ENCODE measurements around the gene EXOC3. TPM values are rescaled to one million over a fixed set of nuclear protein-coding genes. Genes with fewer than 3 reads are reported as not detected.
A peak's percentile ranks its signal among the peaks of the same experiment; 100 is the strongest.
"Not testable (repeated sequence)": the region's sequence is repeated elsewhere in the genome, so short reads cannot be mapped to it uniquely, and the experiment has no call there.

Gene EXOC3
- total RNA-seq, 2 experiments from 2014 or later: 72.4 to 77.5 TPM

DNA sequence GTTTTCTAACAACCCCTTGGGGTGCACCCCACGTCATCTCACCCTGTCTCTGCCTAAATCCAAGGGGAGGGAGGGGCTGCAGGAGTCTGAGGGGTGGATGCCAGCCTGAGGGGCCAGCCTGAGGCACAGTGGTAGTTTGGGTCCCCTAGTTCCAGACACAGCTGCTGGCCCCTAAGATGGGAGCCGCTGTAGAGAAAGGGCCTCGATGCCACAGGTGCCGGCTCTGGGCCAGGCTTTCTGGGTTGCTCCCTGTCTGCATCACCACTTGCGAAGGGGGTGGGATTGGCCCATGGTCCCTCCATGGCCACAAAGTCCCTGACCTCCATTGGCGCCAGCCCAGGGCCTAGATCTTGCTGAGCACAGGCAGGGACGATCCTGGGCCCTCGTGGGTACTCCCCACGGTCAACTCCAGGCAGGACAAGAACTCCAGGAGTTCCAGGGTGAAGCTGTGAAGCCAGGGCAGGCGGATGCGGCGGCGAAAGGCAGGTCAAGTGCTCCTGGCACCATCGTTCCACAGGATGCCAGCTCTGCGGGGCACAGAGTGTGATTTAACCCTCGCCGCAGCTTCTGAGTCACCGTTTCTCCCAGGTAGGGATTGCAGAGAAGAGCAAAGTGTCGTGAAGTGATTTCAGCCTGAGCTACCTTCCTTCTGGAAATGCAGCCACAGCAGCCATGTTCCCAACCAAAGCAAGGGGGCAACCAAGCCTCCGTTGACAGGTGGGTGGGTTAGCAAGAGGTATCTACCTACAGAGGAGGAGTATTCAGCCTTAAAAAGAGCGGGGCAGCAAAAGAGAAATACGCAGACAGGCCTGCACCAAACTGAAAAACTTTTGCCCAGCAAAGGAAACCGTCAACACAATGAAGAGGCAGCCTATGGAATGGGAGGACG, 41.6 kb upstream of the EXOC3 start:
- Mint-ChIP-seq H3K27me3 (no peaks in the 10 kb centered on the region), H3K9me3 (no peaks in the 10 kb centered on the region), H3K4me3 (no peak overlapping the region), H3K27ac (no peak overlapping the region), H3K36me3 (peaks cover 44% of the 10 kb centered on the region), H3K4me1 (peaks cover 19% of the 10 kb centered on the region)
- no peak for DNase-seq
- POLR2A ChIA-PET: interaction anchor here (0.6 kb wide), 2 partner anchors 28 to 1079 kb away, joined by 3 read pairs; no protein-coding TSS in a partner anchor
- ATAC-seq (ENCODE audit: low read depth): no peak

GRCh38 chr5:402219-402614, 40.8 kb upstream of the EXOC3 start:
- ATAC-seq (ENCODE audit: low read depth); H3K27me3 Mint-ChIP-seq; H3K27ac Mint-ChIP-seq; H3K9me3 Mint-ChIP-seq; H3K4me3 Mint-ChIP-seq; DNase-seq: not testable (repeated sequence)
- H3K4me1 Mint-ChIP-seq: peaks cover 22% of the 10 kb centered on the region
- POLR2A ChIA-PET: interaction anchor here (0.6 kb wide), 1 partner anchor 1078 kb away, joined by 3 read pairs; no protein-coding TSS in a partner anchor
- H3K36me3 Mint-ChIP-seq: peaks cover 44% of the 10 kb centered on the region

DNA sequence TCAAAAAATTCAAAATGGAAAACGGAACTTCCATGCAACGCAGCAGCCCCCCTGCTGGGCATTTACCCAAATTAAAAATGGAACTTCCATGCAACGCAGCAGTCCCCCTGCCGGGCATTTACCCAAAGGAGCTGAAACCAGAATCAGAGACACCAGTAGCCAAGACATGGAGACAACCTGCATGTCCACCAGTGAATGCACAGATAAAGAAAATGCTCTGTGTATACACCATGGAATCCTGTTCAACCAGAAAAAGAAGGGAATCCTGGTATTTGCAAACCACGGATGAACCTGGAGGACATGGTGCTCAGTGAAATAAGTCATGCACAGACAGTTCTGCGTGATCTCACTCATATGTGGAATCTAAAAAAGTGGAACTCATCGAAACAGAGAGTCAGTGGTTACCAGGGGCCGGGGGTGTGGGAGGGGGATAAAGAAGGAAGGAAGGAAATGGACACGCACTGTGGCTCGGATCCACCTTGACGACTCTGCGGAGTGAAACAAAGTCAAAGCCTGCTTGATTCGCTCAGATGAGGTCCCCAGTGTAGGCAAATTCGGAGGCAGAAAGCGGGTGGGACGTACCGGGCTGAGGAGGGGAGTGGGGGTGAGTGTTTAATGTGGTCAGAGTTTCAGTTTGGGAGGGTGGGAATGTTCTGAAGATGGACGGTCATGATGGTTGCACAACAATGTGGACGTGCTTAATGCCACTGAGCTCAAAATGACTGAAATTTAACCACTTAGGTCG, 40.2 kb upstream of the EXOC3 start:
- Mint-ChIP-seq H3K9me3 (no peaks in the 10 kb centered on the region), H3K27me3 (no peaks in the 10 kb centered on the region), H3K4me1 (peaks cover 22% of the 10 kb centered on the region), H3K36me3 (peaks cover 44% of the 10 kb centered on the region), H3K27ac (peak overlapping the region; percentile 38), H3K4me3 (peak overlapping the region; percentile 10)
- no peak for ATAC-seq (ENCODE audit: low read depth)
- POLR2A ChIA-PET: no interaction called here
- DNase-seq: no peak

DNA sequence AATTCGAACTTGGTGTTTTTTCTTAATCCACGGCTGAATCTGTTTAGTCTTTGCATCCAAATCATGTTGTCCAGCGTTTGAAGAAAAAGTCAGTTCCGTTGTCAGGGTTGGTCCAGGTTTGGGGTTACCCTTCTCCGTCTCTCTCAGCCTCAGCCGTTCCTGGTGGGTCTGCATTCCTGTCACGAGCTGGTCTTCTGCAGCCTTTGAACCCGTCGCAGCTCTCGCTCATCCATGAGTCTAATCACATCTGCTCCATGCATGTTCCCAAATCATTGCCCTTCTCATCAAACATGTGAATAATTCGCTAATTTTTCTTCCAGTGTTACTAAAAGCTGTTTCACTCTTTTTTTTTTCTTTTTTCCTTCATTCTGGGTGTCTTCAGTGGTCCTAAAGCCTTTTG, 39.0 kb upstream of the EXOC3 start:
- ATAC-seq (ENCODE audit: low read depth) (no peak), DNase-seq (no peak)
- Mint-ChIP-seq H3K27me3 (no peaks in the 10 kb centered on the region), H3K4me3 (no peak overlapping the region), H3K27ac (no peak overlapping the region), H3K4me1 (peaks cover 21% of the 10 kb centered on the region), H3K9me3 (no peaks in the 10 kb centered on the region), H3K36me3 (peaks cover 46% of the 10 kb centered on the region)
- POLR2A ChIA-PET: no interaction called here

DNA sequence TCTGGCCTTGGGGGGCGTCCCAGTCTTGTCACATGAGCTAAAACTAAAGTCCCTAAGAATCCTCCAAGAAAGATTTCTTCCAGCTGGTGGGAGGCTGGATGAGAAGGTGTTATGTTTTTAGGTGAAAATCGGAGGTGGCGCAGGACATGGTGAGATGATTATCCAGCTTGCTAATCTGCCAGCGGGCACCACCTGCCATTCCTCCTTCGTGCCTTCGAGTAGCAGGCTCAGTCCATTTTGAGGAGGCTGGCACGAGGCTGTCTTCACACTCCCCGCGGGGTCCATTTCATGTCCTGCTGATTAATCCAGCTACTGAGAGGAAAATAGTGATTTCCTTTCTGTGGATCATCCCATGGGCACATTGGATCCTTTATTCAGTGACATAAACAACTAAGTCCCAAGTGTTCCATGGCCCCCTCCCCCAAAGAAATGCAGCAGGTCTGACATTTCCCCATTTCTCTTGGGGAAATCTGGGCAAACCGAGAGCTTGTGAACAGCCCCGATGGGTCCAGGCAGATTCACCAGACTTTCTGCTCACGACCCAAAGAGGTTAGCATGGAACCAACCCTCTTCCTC, 38.2 kb upstream of the EXOC3 start:
- Mint-ChIP-seq H3K4me3 (no peak overlapping the region), H3K4me1 (peaks cover 15% of the 10 kb centered on the region), H3K9me3 (no peaks in the 10 kb centered on the region), H3K27me3 (no peaks in the 10 kb centered on the region), H3K36me3 (peaks cover 46% of the 10 kb centered on the region), H3K27ac (no peak overlapping the region)
- ATAC-seq (ENCODE audit: low read depth) (no peak), DNase-seq (no peak)
- POLR2A ChIA-PET: no interaction called here

DNA sequence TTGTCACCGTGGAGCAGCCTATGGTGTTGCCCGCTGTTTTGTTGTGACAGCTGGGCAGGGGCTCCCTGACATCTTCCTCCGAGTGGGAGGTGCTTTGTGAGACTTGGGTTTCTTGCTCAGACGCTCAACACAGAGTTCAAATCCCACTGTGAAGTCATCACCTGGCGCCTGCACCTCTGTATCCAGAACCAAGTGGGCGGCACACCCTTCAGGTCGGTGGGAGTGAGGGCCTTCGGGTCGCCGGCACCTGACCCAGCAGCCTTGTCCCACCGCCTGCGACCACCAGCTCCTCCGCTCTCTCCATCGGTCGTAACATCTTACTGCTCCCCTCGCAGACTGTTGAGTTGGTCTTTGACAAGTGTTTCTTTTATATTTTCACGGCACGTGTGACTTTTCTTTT, 37.6 kb upstream of the EXOC3 start:
- no peaks in the 10 kb centered on the region for H3K9me3 Mint-ChIP-seq
- ATAC-seq (ENCODE audit: low read depth) (no peak), DNase-seq (no peak)
- H3K36me3 Mint-ChIP-seq: peaks cover 41% of the 10 kb centered on the region
- POLR2A ChIA-PET: no interaction called here
- no peak overlapping the region for H3K27ac Mint-ChIP-seq
- H3K4me1 Mint-ChIP-seq: peaks cover 9% of the 10 kb centered on the region
- no peaks in the 10 kb centered on the region for H3K27me3 Mint-ChIP-seq
- no peak overlapping the region for H3K4me3 Mint-ChIP-seq

DNA sequence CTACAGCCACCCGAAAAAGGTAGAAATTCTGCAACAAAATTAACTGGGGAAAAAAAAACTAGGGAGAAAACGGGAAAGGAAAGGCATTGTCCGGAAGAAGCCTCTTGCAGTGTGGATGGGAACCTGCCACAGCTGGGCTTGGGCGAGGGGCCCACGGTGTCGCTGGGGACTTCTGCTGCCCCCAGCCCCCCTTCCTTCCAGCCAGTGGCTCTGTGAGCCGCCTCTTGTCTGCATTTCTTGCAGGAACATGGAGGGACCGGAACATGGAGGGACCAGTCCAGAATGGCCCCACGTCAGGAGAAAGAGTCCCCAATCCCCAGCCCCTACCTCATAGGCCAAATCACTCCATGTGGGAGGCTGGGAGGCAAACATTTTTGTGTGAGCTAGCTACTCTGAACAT, 36.9 kb upstream of the EXOC3 start:
- H3K27me3 Mint-ChIP-seq: no peaks in the 10 kb centered on the region
- ATAC-seq (ENCODE audit: low read depth): no peak
- no peak overlapping the region for H3K4me3 Mint-ChIP-seq
- no peak overlapping the region for H3K27ac Mint-ChIP-seq
- H3K9me3 Mint-ChIP-seq: no peaks in the 10 kb centered on the region
- H3K36me3 Mint-ChIP-seq: peaks cover 41% of the 10 kb centered on the region
- POLR2A ChIA-PET: no interaction called here
- no peak for DNase-seq
- H3K4me1 Mint-ChIP-seq: peaks cover 10% of the 10 kb centered on the region

- Mint-ChIP-seq H3K27me3 (no peaks in the 10 kb centered on the region), H3K36me3 (peaks cover 36% of the 10 kb centered on the region), H3K4me3 (no peak overlapping the region), H3K9me3 (no peaks in the 10 kb centered on the region), H3K27ac (no peak overlapping the region), H3K4me1 (peaks cover 12% of the 10 kb centered on the region)
- POLR2A ChIA-PET: no interaction called here
- DNase-seq (no peak), ATAC-seq (ENCODE audit: low read depth) (no peak)
These were observed 35.9 kb upstream of the EXOC3 start for GRCh38 chr5:407051-407450.

GRCh38 chr5:407801-408268, 35.1 kb upstream of the EXOC3 start:
- POLR2A ChIA-PET: no interaction called here
- peaks cover 36% of the 10 kb centered on the region for H3K36me3 Mint-ChIP-seq

GRCh38 chr5:410911-411517, 32.0 kb upstream of the EXOC3 start:
- no peak for DNase-seq
- peaks cover 17% of the 10 kb centered on the region for H3K4me1 Mint-ChIP-seq
- no peak overlapping the region for H3K4me3 Mint-ChIP-seq
- ATAC-seq (ENCODE audit: low read depth): no peak
- POLR2A ChIA-PET: no interaction called here
- H3K36me3 Mint-ChIP-seq: peaks cover 22% of the 10 kb centered on the region
- no peaks in the 10 kb centered on the region for H3K27me3 Mint-ChIP-seq
- H3K9me3 Mint-ChIP-seq: no peaks in the 10 kb centered on the region
- H3K27ac Mint-ChIP-seq: peak overlapping the region; percentile 39

More at GRCh38 chr5:407801-408268, 35.1 kb upstream of the EXOC3 start:
- no peak overlapping the region for H3K27ac Mint-ChIP-seq
- H3K9me3 Mint-ChIP-seq: no peaks in the 10 kb centered on the region
- no peak for ATAC-seq (ENCODE audit: low read depth)
- H3K4me3 Mint-ChIP-seq: no peak overlapping the region
- H3K27me3 Mint-ChIP-seq: no peaks in the 10 kb centered on the region
- H3K4me1 Mint-ChIP-seq: peaks cover 10% of the 10 kb centered on the region
- DNase-seq: no peak

- DNase-seq (no peak), ATAC-seq (ENCODE audit: low read depth) (no peak)
- peaks cover 17% of the 10 kb centered on the region for H3K4me1 Mint-ChIP-seq
- peaks cover 22% of the 10 kb centered on the region for H3K36me3 Mint-ChIP-seq
- H3K4me3 Mint-ChIP-seq: no peak overlapping the region
- no peak overlapping the region for H3K27ac Mint-ChIP-seq
- POLR2A ChIA-PET: no interaction called here
- H3K9me3 Mint-ChIP-seq: no peaks in the 10 kb centered on the region
- no peaks in the 10 kb centered on the region for H3K27me3 Mint-ChIP-seq
These were observed 31.2 kb upstream of the EXOC3 start for GRCh38 chr5:411728-412127.

- Mint-ChIP-seq H3K4me1 (peaks cover 14% of the 10 kb centered on the region), H3K36me3 (peaks cover 16% of the 10 kb centered on the region)
- POLR2A ChIA-PET: interaction anchor here (0.6 kb wide), 1 partner anchor 31 kb away, joined by 3 read pairs; no protein-coding TSS in a partner anchor
- DNase-seq; H3K27me3 Mint-ChIP-seq; H3K27ac Mint-ChIP-seq; ATAC-seq (ENCODE audit: low read depth); H3K9me3 Mint-ChIP-seq; H3K4me3 Mint-ChIP-seq: not testable (repeated sequence)
These were observed 27.7 kb upstream of the EXOC3 start for GRCh38 chr5:414991-415927.
